SK-N-SH (cell line): Measurements from ENCODE around the gene ATP6V0A1. TPM values are rescaled to one million over a fixed set of nuclear protein-coding genes. Genes with fewer than 3 reads are reported as not detected.
"Not testable (repeated sequence)": the region's sequence is repeated elsewhere in the genome, so short reads cannot be mapped to it uniquely, and the experiment has no call there.

Source experiments
- CTCF ChIA-PET: fragments of 300-600, 350-600 bp; formaldehyde crosslinking; extraction: SDS; loops from one replicate; lab custom pipeline; 2021; lab: Yijun Ruan, JAX
- POLR2A ChIA-PET: fragments of 350-600 bp; sonication (Branson Sonifier 250); formaldehyde crosslinking; extraction: SDS; loops from one replicate; lab custom pipeline; 2020; ENCODE audit warnings: antibody characterized with exemption, inconsistent platforms; lab: Yijun Ruan, JAX
- DNase-seq: peaks from one replicate; pipeline ENCODE4 v3.0.0; 2012
- H2AFZ ChIP-seq: fragments of 200-600 bp; sonication (generic); 2 replicates; pipeline ENCODE4 v1.8.1; 2016; ENCODE audit warnings: antibody characterized with exemption, mild to moderate bottlenecking, low read depth
- H3F3A ChIP-seq: fragments of 200-600 bp; sonication (generic); replicated peaks from 2 replicates; pipeline ENCODE3; 2016; ENCODE audit warnings: antibody characterized with exemption, mild to moderate bottlenecking; ENCODE audit not compliant: insufficient read depth
- H3K27ac ChIP-seq, 2 experiments: fragments of 200-500 bp in 1 of 2; fragments of 200-600 bp in 1 of 2; sonication (Bioruptor generic) in 1 of 2; sonication (generic), shearing (Covaris generic) in 1 of 2; 2 replicates each; pipeline versions ENCODE4 v1.5.1 to v1.6.1; 2014 to 2016; ENCODE audit warnings: low read depth in 2 of 2, inconsistent platforms in 1 of 2, low read length in 1 of 2, mild to moderate bottlenecking in 1 of 2, mixed read lengths in 1 of 2
- H3K27me3 ChIP-seq: fragments of 200-600 bp; sonication (generic), shearing (Covaris generic); 2 replicates; pipeline ENCODE4 v1.6.1; 2016; ENCODE audit warnings: mixed run types; ENCODE audit not compliant: insufficient read depth
- H3K36me3 ChIP-seq, 2 experiments: fragments of 200-500 bp in 1 of 2; fragments of 200-600 bp in 1 of 2; sonication (Bioruptor generic) in 1 of 2; sonication (generic) in 1 of 2; replicated peaks in 1 of 2; 2 replicates each; pipeline versions ENCODE3 to v1.5.1; 2014 to 2016; ENCODE audit warnings: low read length in 1 of 2, mild to moderate bottlenecking in 1 of 2; ENCODE audit not compliant: insufficient read depth in 2 of 2, control insufficient read depth in 1 of 2
- H3K4me1 ChIP-seq, 2 experiments: fragments of 200-500 bp in 1 of 2; fragments of 200-600 bp in 1 of 2; sonication (Bioruptor generic) in 1 of 2; sonication (generic), shearing (Covaris generic) in 1 of 2; 2 replicates each; pipeline versions ENCODE4 v1.5.1 to v1.6.1; 2014 to 2016; ENCODE audit warnings: low read depth in 1 of 2, low read length in 1 of 2, mixed run types in 1 of 2; ENCODE audit not compliant: insufficient read depth in 2 of 2, control insufficient read depth in 1 of 2
- H3K4me2 ChIP-seq: fragments of 200-600 bp; sonication (generic), shearing (Covaris generic); 2 replicates; pipeline ENCODE4 v1.6.1; 2017; ENCODE audit warnings: mixed run types
- H3K4me3 ChIP-seq, 2 experiments: fragments of 200-500 bp in 1 of 2; fragments of 200-600 bp in 1 of 2; sonication (Bioruptor generic) in 1 of 2; sonication (generic), shearing (Covaris generic) in 1 of 2; 2 replicates each; pipeline versions ENCODE4 v1.5.1 to v1.8.1; 2014 to 2016; ENCODE audit warnings: low read depth in 2 of 2, inconsistent platforms in 1 of 2, low read length in 1 of 2, mild to moderate bottlenecking in 1 of 2, mixed read lengths in 1 of 2, moderate library complexity in 1 of 2
- H3K79me2 ChIP-seq: fragments of 200-600 bp; sonication (generic); 2 replicates; pipeline ENCODE4 v1.8.1; 2017; ENCODE audit warnings: mild to moderate bottlenecking; ENCODE audit not compliant: insufficient read depth
- H3K9ac ChIP-seq: fragments of 200-600 bp; sonication (generic); 2 replicates; pipeline ENCODE4 v1.6.1; 2017; ENCODE audit warnings: mixed run types
- H3K9me2 ChIP-seq: fragments of 200-600 bp; sonication (generic); 2 replicates; pipeline ENCODE4 v1.6.1; 2017; ENCODE audit warnings: mixed run types
- H3K9me3 ChIP-seq: fragments of 200-600 bp; sonication (generic); 2 replicates; pipeline ENCODE4 v1.6.1; 2017; ENCODE audit warnings: mixed run types, mild to moderate bottlenecking, moderate library complexity
- H4K20me1 ChIP-seq: fragments of 200-600 bp; sonication (generic); 2 replicates; pipeline ENCODE4 v1.6.1; 2017; ENCODE audit warnings: mild to moderate bottlenecking, mixed run types; ENCODE audit not compliant: insufficient read depth
- FOXJ3 ChIP-seq: sonication (generic); formaldehyde crosslinking; IDR thresholded peaks from 2 replicates; pipeline ENCODE4 v1.5.1; 2020; ENCODE audit warnings: mild to moderate bottlenecking, missing genetic modification reagents
- NRF1 ChIP-seq: IDR thresholded peaks from 2 replicates; pipeline ENCODE4 v1.6.1; 2012; ENCODE audit warnings: low read depth, mild to moderate bottlenecking, low read length
- RCOR1 ChIP-seq: fragments of 150-350 bp; IDR thresholded peaks from 2 replicates; pipeline ENCODE4 v1.6.1; 2017; ENCODE audit warnings: antibody characterized with exemption, low read length
- RXRA ChIP-seq: IDR thresholded peaks from 2 replicates; pipeline ENCODE4 v1.4.0; 2012; ENCODE audit warnings: low read depth, mild to moderate bottlenecking, borderline replicate concordance
- SIN3A ChIP-seq: IDR thresholded peaks from 2 replicates; pipeline ENCODE4 v1.6.1; 2012; ENCODE audit warnings: low read depth, mild to moderate bottlenecking, low read length, moderate library complexity, borderline replicate concordance
- SMC3 ChIP-seq: IDR thresholded peaks from 2 replicates; pipeline ENCODE4 v1.6.1; 2012; ENCODE audit warnings: low read depth, low read length, improper control_type of control experiment
- YY1 ChIP-seq: IDR thresholded peaks from 2 replicates; pipeline ENCODE4 v1.4.0; 2012; ENCODE audit warnings: low read depth, mild to moderate bottlenecking
- WGBS: methylation state at CpG from one replicate; pipeline ENCODE4 v1.1.6; 2017; ENCODE audit warnings: low lambda C conversion rate; 5-methylcytosine and 5-hydroxymethylcytosine counted together
- polyA plus RNA-seq, 3 experiments: library from polyadenylated mRNA; depleted of rRNA; stranded (reverse); fragments of >200 nt; gene quantifications; 2 replicates each; pipeline ENCODE4 v1.2.3, GENCODE V29; 2012
- TF ChIP-seq, protein P1 (sequence below): IDR thresholded peaks from 2 replicates; pipeline ENCODE4 v1.4.0; 2012; ENCODE audit warnings: low read depth, borderline replicate concordance
- TF ChIP-seq, protein P2 (sequence below): IDR thresholded peaks from 2 replicates; pipeline ENCODE4 v1.6.1; 2012; ENCODE audit warnings: mild to moderate bottlenecking, low read depth, low read length, moderate library complexity
- TF ChIP-seq, protein P3 (sequence below): IDR thresholded peaks from 2 replicates; pipeline ENCODE4; 2012
- TF ChIP-seq, protein P4 (sequence below): fragments of 150-350 bp; IDR thresholded peaks from 2 replicates; pipeline ENCODE4 v1.6.1; 2017; ENCODE audit warnings: antibody characterized with exemption, low read length, low read depth, borderline replicate concordance

ATP6V0A1 gene
- polyA plus RNA-seq, 1 of the 3 experiments (the other 2 are of a cell fraction), result 31.7 TPM

DNA sequence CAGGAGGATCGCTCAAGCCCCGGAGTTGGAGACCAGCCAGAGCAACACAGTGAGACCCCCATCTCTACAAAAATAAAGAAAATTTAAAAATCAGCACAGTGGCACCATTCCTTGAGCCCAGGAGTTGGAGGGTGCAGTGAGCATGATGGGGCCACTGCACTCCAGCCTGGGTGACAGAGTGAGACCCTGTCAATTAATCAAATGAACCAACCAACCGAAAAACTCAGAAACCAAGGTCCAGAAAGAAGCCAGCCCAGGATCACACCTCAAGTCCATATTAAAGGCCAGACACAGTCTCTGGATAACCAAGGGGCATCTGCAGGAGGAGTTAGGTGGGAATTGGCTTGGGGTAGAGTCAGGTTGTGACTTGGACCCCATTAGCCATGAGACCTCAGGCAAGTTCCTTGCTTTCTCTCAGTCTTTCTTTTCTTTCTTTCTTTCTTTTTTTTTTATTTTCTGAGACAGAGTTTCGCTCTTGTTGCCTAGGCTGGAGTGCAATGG lies 96.5 kb downstream of the ATP6V0A1 start:
- H3K4me3 ChIP-seq, result peak overlapping the region; percentile 79 to 89

DNA sequence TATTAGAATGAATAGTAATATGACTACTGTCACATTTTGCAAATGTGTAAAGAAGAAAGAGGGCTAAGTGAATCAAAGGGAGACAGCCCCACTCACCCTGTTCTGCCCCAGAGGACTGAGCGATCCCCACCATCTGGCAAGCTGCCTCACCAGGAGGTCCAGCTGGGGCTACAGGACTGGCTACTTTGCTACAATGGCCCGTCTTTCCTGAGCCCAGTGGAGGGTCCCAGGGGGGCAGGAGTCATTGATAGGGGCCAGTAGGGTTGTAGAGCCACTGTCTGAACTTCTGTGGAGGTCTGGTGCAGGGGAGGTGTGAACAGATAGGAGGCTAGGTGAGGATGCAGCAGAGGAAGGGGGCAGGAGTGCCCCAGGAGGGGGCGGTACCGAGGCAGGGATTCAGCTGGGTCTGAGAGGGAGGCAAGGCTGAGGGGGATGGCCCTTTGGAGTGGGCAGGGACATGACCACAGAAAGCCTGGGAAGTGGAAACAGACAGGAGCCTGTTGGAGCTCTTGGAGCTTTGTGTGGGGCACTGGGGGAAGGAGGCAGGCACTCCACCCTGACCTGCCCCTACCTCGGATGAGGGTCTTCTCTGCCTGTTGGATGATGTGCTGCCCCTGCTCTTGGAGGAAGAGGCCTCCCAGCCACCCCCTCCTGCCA lies 97.4 kb downstream of the ATP6V0A1 start:
- H3K79me2 ChIP-seq, result peaks cover 49% of the 10 kb centered on the region
- WGBS, result 68% methylated on average over 4 of the region's 5 CpGs
- H3K9ac ChIP-seq, result peak overlapping the region; percentile 87; the same call in 1 of the 2 replicates
- peak overlapping the region; percentile 97; the same call in 1 of the 2 replicates for H3K4me2 ChIP-seq
- DNase-seq, H3K36me3 ChIP-seq, H3K9me3 ChIP-seq, H3K9me2 ChIP-seq, H3K27ac ChIP-seq, H2AFZ ChIP-seq, H3K27me3 ChIP-seq, H4K20me1 ChIP-seq, H3K4me3 ChIP-seq, POLR2A ChIA-PET: not testable (repeated sequence)
- peaks cover 2 to 20% of the 10 kb centered on the region in 2 experiments; a peak in 1 of 4 replicates for H3K4me1 ChIP-seq
- H3F3A ChIP-seq, result peaks cover 21% of the 10 kb centered on the region
- CTCF ChIA-PET, result interaction anchor here (1.1 kb wide), 1 partner anchor 30 kb away, joined by 3 read pairs; no protein-coding TSS in a partner anchor

More for the DNA sequence above, 96.5 kb downstream of the ATP6V0A1 start:
- 25% methylated on average over 4 of the region's 4 CpGs for WGBS
- POLR2A ChIA-PET, result interaction anchor here (0.8 to 2.3 kb wide), 3 partner anchors 18 to 443 kb away, joined by 4 to 17 read pairs (median 4); partner anchors contain the start of genes NAGLU and PSMC3IP
- peaks cover 14% of the 10 kb centered on the region for H3F3A ChIP-seq
- no peaks in the 10 kb centered on the region for H3K9me3 ChIP-seq
- CTCF ChIA-PET, result interaction anchor here (0.7 to 2.5 kb wide), 7 partner anchors 12 to 243 kb away, joined by 3 to 8 read pairs (median 4); partner anchors contain the start of gene PSMC3IP
- peak overlapping the region; percentile 97 for H3K4me2 ChIP-seq
- H4K20me1 ChIP-seq, result no peaks in the 10 kb centered on the region
- H3K27ac ChIP-seq, result peak overlapping the region; percentile 69 to 74; a peak in 3 of 4 replicates
- no peak for DNase-seq
- H3K27me3 ChIP-seq, result no peaks in the 10 kb centered on the region
- peak overlapping the region; percentile 87 for H3K9ac ChIP-seq
- peaks cover 0 to 3% of the 10 kb centered on the region in 2 experiments for H3K36me3 ChIP-seq
- H3K9me2 ChIP-seq, result no peaks in the 10 kb centered on the region
- TF ChIP-seq, protein P1, sequence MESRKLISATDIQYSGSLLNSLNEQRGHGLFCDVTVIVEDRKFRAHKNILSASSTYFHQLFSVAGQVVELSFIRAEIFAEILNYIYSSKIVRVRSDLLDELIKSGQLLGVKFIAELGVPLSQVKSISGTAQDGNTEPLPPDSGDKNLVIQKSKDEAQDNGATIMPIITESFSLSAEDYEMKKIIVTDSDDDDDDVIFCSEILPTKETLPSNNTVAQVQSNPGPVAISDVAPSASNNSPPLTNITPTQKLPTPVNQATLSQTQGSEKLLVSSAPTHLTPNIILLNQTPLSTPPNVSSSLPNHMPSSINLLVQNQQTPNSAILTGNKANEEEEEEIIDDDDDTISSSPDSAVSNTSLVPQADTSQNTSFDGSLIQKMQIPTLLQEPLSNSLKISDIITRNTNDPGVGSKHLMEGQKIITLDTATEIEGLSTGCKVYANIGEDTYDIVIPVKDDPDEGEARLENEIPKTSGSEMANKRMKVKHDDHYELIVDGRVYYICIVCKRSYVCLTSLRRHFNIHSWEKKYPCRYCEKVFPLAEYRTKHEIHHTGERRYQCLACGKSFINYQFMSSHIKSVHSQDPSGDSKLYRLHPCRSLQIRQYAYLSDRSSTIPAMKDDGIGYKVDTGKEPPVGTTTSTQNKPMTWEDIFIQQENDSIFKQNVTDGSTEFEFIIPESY, result no peak
- TF ChIP-seq NRF1, result no peak
- no peak for TF ChIP-seq RXRA
- no peak for TF ChIP-seq FOXJ3 (CRISPR knock-in tag)
- peaks cover 2 to 20% of the 10 kb centered on the region in 2 experiments; a peak in 1 of 4 replicates for H3K4me1 ChIP-seq
- peaks cover 47% of the 10 kb centered on the region for H3K79me2 ChIP-seq
- H2AFZ ChIP-seq, result peak overlapping the region; percentile 72

DNA sequence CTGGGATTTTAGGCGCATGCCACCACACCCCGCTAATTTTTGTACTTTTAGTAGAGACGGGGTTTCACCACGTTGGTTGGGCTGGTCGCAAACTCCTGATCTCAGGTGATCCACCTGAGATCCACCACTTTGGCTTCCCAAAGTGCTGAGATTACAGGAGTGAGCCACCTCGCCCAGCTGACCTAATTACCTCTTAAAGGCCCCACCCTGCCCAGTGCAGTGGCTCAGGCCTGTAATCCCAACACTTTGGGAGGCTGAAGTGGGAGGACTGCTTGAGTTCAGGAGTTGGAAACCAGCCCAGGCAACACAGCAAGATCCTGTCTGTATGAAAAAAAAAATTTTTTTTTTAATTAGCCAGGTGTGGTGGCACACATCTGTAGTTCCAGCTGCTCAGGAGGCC lies 100.4 kb downstream of the ATP6V0A1 start:
- Histone ChIP-seq H3K4me3 (no peak overlapping the region), H3K9ac (no peak overlapping the region), H3K4me1 (peaks cover 0 to 26% of the 10 kb centered on the region in 2 experiments; a peak in 2 of 4 replicates), H3K27ac (no peak overlapping the region), H3K4me2 (no peak overlapping the region), H3K9me2 (no peaks in the 10 kb centered on the region), H3K9me3 (no peaks in the 10 kb centered on the region), H3K36me3 (peaks cover 0 to 7% of the 10 kb centered on the region in 2 experiments), H3F3A (peaks cover 20% of the 10 kb centered on the region), H2AFZ (no peak overlapping the region), H3K79me2 (peaks cover 55% of the 10 kb centered on the region), H4K20me1 (no peaks in the 10 kb centered on the region), H3K27me3 (no peaks in the 10 kb centered on the region)
- CTCF ChIA-PET, result interaction anchor here (0.8 to 1.8 kb wide), 2 partner anchors 18 to 120 kb away, joined by 3 to 5 read pairs; partner anchors contain the start of gene PSMC3IP
- no peak for DNase-seq
- POLR2A ChIA-PET, result no interaction called here
- WGBS, result 94% methylated on average over 6 of the region's 6 CpGs
- TF ChIP-seq RCOR1, result no peak
- TF ChIP-seq SMC3, result no peak
- no peak for TF ChIP-seq SIN3A
- TF ChIP-seq YY1, result no peak
- TF ChIP-seq, protein P2, sequence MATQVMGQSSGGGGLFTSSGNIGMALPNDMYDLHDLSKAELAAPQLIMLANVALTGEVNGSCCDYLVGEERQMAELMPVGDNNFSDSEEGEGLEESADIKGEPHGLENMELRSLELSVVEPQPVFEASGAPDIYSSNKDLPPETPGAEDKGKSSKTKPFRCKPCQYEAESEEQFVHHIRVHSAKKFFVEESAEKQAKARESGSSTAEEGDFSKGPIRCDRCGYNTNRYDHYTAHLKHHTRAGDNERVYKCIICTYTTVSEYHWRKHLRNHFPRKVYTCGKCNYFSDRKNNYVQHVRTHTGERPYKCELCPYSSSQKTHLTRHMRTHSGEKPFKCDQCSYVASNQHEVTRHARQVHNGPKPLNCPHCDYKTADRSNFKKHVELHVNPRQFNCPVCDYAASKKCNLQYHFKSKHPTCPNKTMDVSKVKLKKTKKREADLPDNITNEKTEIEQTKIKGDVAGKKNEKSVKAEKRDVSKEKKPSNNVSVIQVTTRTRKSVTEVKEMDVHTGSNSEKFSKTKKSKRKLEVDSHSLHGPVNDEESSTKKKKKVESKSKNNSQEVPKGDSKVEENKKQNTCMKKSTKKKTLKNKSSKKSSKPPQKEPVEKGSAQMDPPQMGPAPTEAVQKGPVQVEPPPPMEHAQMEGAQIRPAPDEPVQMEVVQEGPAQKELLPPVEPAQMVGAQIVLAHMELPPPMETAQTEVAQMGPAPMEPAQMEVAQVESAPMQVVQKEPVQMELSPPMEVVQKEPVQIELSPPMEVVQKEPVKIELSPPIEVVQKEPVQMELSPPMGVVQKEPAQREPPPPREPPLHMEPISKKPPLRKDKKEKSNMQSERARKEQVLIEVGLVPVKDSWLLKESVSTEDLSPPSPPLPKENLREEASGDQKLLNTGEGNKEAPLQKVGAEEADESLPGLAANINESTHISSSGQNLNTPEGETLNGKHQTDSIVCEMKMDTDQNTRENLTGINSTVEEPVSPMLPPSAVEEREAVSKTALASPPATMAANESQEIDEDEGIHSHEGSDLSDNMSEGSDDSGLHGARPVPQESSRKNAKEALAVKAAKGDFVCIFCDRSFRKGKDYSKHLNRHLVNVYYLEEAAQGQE, result no peak
- TF ChIP-seq, protein P3, sequence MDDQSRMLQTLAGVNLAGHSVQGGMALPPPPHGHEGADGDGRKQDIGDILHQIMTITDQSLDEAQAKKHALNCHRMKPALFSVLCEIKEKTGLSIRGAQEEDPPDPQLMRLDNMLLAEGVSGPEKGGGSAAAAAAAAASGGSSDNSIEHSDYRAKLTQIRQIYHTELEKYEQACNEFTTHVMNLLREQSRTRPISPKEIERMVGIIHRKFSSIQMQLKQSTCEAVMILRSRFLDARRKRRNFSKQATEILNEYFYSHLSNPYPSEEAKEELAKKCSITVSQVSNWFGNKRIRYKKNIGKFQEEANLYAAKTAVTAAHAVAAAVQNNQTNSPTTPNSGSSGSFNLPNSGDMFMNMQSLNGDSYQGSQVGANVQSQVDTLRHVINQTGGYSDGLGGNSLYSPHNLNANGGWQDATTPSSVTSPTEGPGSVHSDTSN, result no peak
- TF ChIP-seq, protein P4, sequence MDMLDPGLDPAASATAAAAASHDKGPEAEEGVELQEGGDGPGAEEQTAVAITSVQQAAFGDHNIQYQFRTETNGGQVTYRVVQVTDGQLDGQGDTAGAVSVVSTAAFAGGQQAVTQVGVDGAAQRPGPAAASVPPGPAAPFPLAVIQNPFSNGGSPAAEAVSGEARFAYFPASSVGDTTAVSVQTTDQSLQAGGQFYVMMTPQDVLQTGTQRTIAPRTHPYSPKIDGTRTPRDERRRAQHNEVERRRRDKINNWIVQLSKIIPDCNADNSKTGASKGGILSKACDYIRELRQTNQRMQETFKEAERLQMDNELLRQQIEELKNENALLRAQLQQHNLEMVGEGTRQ, result no peak
